Measurements from ENCODE around the gene LCN15.

LCN15 gene

GRCh38 chr9:136748666-136749611, 15.4 kb downstream of the LCN15 start:
- no peak overlapping the region for H3K9ac ChIP-seq (ENCODE audit: low read length in 5 of 5)
- no peak overlapping the region for H3K4me3 ChIP-seq (ENCODE audit: low read depth in 1 of 5, low read length in 5 of 5)
- no peaks in the 10 kb centered on the region for H3K36me3 ChIP-seq (ENCODE audit: control insufficient read depth in 5 of 5, insufficient read depth in 5 of 5, low read length in 5 of 5)
- H3K4me1 ChIP-seq (ENCODE audit: control insufficient read depth in 5 of 5, insufficient read depth in 5 of 5, low read length in 5 of 5) = peaks cover 0 to 35% (median 8%) of the 10 kb centered on the region in 5 donors
- no peak overlapping the region for H3K27ac ChIP-seq (ENCODE audit: low read depth, low read length)
- peaks cover 0 to 17% (median 11%) of the 10 kb centered on the region in 5 donors for H3K9me3 ChIP-seq (ENCODE audit: control insufficient read depth in 5 of 5, low read length in 5 of 5)
- peaks cover 0 to 3% (median 0%) of the 10 kb centered on the region in 5 donors for H3K27me3 ChIP-seq (ENCODE audit: control insufficient read depth in 5 of 5, insufficient read depth in 4 of 5, low read length in 5 of 5)

DNA sequence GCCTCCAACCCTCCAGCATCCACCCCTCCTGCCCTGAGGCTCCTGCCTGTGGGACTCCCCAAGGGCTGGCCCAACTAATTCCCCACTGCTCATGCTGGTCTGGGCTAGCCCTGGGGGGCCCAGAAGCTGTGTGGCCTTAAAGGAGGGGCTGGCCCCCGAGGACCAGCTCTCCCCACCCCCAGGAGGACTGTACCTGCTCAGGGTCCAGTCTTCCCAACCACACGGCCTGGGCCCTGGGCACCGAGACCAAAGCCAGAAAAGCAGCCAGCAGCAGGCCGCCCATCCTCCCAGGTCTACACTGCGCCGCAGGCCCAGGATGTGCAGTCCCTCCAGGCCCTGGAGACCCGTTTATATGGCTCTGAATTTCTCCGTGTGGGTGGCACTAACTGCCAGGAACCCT, 16.1 kb downstream of the LCN15 start, which contains the start of gene LCN6:
Gene LCN6 (minus strand): TSS at position 325 of the 400 bp plus-strand sequence. CDS start 42 bp downstream, at position 283.
- Histone ChIP-seq H3K36me3 (ENCODE audit: control insufficient read depth in 5 of 5, insufficient read depth in 5 of 5, low read length in 5 of 5) (no peaks in the 10 kb centered on the region), H3K4me3 (ENCODE audit: low read depth in 1 of 5, low read length in 5 of 5) (no peak within 1 kb of the TSS), H3K9me3 (ENCODE audit: control insufficient read depth in 5 of 5, low read length in 5 of 5) (peaks cover 0 to 17% (median 11%) of the 10 kb centered on the region in 5 donors), H3K9ac (ENCODE audit: low read length in 5 of 5) (no peak within 1 kb of the TSS), H3K4me1 (ENCODE audit: control insufficient read depth in 5 of 5, insufficient read depth in 5 of 5, low read length in 5 of 5) (peaks cover 0 to 35% (median 8%) of the 10 kb centered on the region in 5 donors), H3K27me3 (ENCODE audit: control insufficient read depth in 5 of 5, insufficient read depth in 4 of 5, low read length in 5 of 5) (peaks cover under 1 to 9% (median 2%) of the 10 kb centered on the region in 5 donors), H3K27ac (ENCODE audit: low read depth, low read length) (no peak within 1 kb of the TSS)

DNA sequence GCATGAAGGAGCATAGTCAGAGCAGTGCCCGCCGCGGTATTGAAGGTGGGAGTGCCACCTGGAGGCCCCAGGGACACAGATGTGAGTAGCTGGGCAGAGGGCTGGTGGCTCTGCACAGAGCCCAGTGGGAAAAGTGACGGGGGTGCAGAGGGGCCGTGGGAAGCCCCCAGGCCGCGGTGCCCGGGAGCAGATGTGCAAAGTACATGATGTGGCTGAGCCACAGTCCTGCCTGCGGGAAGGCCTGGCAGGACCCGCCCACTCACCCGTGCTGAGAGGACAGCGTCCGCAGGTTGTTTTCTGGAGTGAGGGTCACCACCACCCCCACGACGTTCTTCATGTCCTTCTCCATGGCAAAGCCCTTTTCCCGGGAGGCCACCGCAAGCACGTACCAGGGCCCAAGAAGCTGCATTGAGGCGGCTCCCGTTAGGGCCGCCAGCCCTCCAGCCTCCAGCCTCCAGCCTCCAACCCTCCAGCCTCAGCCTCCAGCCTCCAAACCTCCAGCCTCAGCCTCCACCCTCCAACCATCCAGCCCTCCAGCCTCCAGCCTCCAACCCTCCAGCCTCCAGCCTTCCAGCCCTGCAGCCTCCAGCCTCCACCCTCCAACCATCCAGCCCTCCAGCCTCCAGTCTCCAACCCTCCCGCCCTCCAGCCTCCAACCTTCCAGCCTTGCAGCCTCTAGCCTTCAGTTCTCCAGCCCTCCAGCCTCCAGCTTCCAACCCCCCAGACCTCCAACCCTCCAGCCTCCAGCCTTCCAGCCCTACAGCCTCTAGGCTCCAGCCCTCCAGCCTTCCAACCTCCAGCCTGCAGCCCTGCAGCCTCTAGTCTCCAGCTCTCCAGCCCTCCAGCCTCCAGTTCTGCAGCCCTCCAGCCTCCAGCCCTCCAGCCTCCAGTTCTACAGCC, 16.9 kb downstream of the LCN15 start:
- Histone ChIP-seq H3K4me1 (ENCODE audit: control insufficient read depth in 5 of 5, insufficient read depth in 5 of 5, low read length in 5 of 5) (peaks cover 0 to 38% (median 8%) of the 10 kb centered on the region in 5 donors), H3K27me3 (ENCODE audit: control insufficient read depth in 5 of 5, insufficient read depth in 4 of 5, low read length in 5 of 5) (peaks cover 8 to 17% (median 10%) of the 10 kb centered on the region in 5 donors), H3K27ac (ENCODE audit: low read depth, low read length) (no peak overlapping the region), H3K9ac (ENCODE audit: low read length in 5 of 5) (no peak overlapping the region), H3K4me3 (ENCODE audit: low read depth in 1 of 5, low read length in 5 of 5) (no peak overlapping the region), H3K36me3 (ENCODE audit: control insufficient read depth in 5 of 5, insufficient read depth in 5 of 5, low read length in 5 of 5) (no peaks in the 10 kb centered on the region), H3K9me3 (ENCODE audit: control insufficient read depth in 5 of 5, low read length in 5 of 5) (peaks cover 0 to 13% (median 11%) of the 10 kb centered on the region in 5 donors)

- Histone ChIP-seq H3K4me3 (ENCODE audit: low read depth in 1 of 5, low read length in 5 of 5) (no peak overlapping the region), H3K9ac (ENCODE audit: low read length in 5 of 5) (no peak overlapping the region), H3K9me3 (ENCODE audit: control insufficient read depth in 5 of 5, low read length in 5 of 5) (peaks cover 0 to 6% (median 4%) of the 10 kb centered on the region in 5 donors), H3K4me1 (ENCODE audit: control insufficient read depth in 5 of 5, insufficient read depth in 5 of 5, low read length in 5 of 5) (peaks cover 0 to 45% (median 16%) of the 10 kb centered on the region in 5 donors), H3K27ac (ENCODE audit: low read depth, low read length) (no peak overlapping the region), H3K27me3 (ENCODE audit: control insufficient read depth in 5 of 5, insufficient read depth in 4 of 5, low read length in 5 of 5) (peaks cover 16 to 24% (median 17%) of the 10 kb centered on the region in 5 donors), H3K36me3 (ENCODE audit: control insufficient read depth in 5 of 5, insufficient read depth in 5 of 5, low read length in 5 of 5) (no peaks in the 10 kb centered on the region)
These were observed 17.7 kb downstream of the LCN15 start for GRCh38 chr9:136746621-136747020.

DNA sequence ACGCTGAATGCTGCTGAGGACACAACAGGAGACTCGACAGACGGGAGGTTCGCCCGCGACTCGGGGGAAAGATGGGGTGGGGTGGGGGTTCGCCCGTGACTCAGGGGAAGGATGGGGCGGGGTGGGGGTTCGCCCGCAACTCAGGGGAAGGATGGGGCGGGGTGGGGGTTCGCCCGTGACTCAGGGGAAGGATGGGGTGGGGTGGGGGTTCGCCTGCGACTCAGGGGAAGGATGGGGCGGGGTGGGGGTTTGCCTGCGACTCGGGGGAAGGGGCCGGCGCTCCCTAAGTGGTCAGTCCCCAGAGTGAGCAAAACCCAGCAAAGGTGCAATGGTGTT, 18.2 kb downstream of the LCN15 start:
- Histone ChIP-seq H3K27ac (ENCODE audit: low read depth, low read length) (no peak overlapping the region), H3K4me1 (ENCODE audit: control insufficient read depth in 5 of 5, insufficient read depth in 5 of 5, low read length in 5 of 5) (peaks cover 0 to 50% (median 21%) of the 10 kb centered on the region in 5 donors), H3K4me3 (ENCODE audit: low read depth in 1 of 5, low read length in 5 of 5) (peak overlapping the region in 1 of 5 donors; percentile 33), H3K9ac (ENCODE audit: low read length in 5 of 5) (no peak overlapping the region), H3K27me3 (ENCODE audit: control insufficient read depth in 5 of 5, insufficient read depth in 4 of 5, low read length in 5 of 5) (peaks cover 19 to 28% (median 22%) of the 10 kb centered on the region in 5 donors), H3K36me3 (ENCODE audit: control insufficient read depth in 5 of 5, insufficient read depth in 5 of 5, low read length in 5 of 5) (no peaks in the 10 kb centered on the region), H3K9me3 (ENCODE audit: control insufficient read depth in 5 of 5, low read length in 5 of 5) (peaks cover 0 to 1% (median 0%) of the 10 kb centered on the region in 5 donors)

DNA sequence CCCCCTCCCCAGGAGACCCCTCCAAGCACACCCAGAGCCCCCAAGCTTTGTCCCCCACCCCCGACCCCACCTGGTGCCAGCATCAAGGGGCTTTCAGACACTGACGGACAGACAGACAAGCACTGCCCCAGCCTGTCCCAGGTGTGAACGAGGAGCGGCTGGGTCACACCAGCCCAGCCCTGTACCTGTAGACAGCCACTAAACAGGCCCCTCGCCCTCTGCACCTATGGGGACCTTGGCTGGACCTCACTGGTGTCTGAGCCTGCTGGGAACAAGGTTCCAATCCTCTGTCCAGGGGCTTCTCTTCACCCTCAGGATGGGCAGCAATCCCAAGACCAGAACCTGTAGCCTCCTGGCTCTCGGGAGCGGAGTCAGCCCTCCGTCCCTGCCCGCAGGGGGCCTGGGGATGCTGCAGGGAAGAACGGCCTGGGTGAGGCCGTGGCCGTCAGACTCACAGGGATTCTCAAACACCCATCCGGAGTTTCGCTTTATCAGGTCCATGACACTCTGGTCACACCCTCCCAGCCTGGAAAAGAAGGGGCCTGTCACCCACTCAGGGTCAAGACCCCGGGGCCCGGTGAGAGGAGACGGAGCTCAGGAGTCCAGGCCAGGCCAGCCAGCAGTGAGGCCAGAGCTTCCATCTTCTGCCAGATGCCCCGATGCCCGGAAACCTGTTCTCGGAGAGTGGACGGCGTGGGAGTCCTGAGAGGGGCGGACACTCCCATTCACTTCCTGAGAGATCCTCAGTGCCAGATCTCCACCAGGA, 18.7 kb downstream of the LCN15 start:
- Histone ChIP-seq H3K27ac (ENCODE audit: low read depth, low read length) (no peak overlapping the region), H3K27me3 (ENCODE audit: control insufficient read depth in 5 of 5, insufficient read depth in 4 of 5, low read length in 5 of 5) (peaks cover 25 to 34% (median 27%) of the 10 kb centered on the region in 5 donors), H3K9me3 (ENCODE audit: control insufficient read depth in 5 of 5, low read length in 5 of 5) (no peaks in the 10 kb centered on the region), H3K9ac (ENCODE audit: low read length in 5 of 5) (no peak overlapping the region), H3K36me3 (ENCODE audit: control insufficient read depth in 5 of 5, insufficient read depth in 5 of 5, low read length in 5 of 5) (no peaks in the 10 kb centered on the region), H3K4me3 (ENCODE audit: low read depth in 1 of 5, low read length in 5 of 5) (peak overlapping the region in 3 of 5 donors; percentile 16 to 33 (median 22)), H3K4me1 (ENCODE audit: control insufficient read depth in 5 of 5, insufficient read depth in 5 of 5, low read length in 5 of 5) (peaks cover 0 to 54% (median 26%) of the 10 kb centered on the region in 5 donors)

DNA sequence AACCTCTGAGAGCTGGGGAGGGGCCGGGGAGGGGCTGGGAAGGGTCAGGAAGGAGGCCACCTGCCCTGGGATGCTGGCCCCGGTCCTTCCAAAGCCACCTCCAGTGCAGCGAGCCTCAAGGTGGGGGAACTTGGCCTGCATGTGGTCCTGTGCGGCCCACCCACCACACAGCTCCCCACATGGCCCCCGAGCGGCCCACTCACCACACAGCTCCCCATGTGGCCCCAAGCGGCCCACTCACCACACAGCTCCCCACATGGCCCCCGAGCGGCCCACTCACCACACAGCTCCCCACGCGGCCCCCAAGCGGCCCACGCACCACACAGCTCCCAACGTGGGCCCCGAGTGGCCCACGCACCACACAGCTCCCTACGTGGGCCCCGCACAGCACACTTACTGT, 19.5 kb downstream of the LCN15 start:
- Histone ChIP-seq H3K9ac (ENCODE audit: low read length in 5 of 5) (no peak overlapping the region), H3K27ac (ENCODE audit: low read depth, low read length) (no peak overlapping the region), H3K4me3 (ENCODE audit: low read depth in 1 of 5, low read length in 5 of 5) (no peak overlapping the region), H3K9me3 (ENCODE audit: control insufficient read depth in 5 of 5, low read length in 5 of 5) (no peaks in the 10 kb centered on the region), H3K36me3 (ENCODE audit: control insufficient read depth in 5 of 5, insufficient read depth in 5 of 5, low read length in 5 of 5) (no peaks in the 10 kb centered on the region), H3K4me1 (ENCODE audit: control insufficient read depth in 5 of 5, insufficient read depth in 5 of 5, low read length in 5 of 5) (peaks cover 0 to 52% (median 26%) of the 10 kb centered on the region in 5 donors), H3K27me3 (ENCODE audit: control insufficient read depth in 5 of 5, insufficient read depth in 4 of 5, low read length in 5 of 5) (peaks cover 31 to 39% (median 35%) of the 10 kb centered on the region in 5 donors)

DNA sequence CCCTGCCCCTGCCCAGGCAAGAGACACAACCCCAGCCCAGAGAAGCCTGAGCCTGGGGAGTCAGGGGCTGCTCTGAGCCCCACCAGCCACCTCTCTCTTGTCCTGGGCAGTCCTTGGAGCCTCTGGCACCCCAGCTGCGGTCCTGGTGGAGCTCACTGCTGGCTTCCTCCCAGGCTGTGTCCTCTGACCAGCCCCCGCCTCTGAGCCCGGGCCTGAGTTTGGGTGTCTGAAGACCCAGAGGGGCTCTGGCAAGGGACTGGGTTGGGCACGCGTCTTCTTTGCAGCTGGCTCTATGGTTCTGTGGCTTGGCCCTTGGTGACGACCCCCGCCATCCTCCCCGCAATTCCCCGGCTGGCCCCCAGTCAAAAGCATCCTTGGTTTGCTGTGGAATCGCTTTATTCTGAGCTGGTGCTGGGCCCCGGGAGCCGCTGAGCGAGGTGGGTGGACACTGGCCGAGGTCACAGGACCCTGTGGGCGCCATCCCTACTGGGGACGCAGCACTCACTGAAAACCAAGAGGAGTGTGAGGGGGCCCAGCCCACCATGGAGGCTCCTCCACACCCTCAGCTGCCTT, 20.6 kb downstream of the LCN15 start:
- Histone ChIP-seq H3K4me3 (ENCODE audit: low read depth in 1 of 5, low read length in 5 of 5) (no peak overlapping the region), H3K36me3 (ENCODE audit: control insufficient read depth in 5 of 5, insufficient read depth in 5 of 5, low read length in 5 of 5) (no peaks in the 10 kb centered on the region), H3K4me1 (ENCODE audit: control insufficient read depth in 5 of 5, insufficient read depth in 5 of 5, low read length in 5 of 5) (peaks cover 0 to 42% (median 22%) of the 10 kb centered on the region in 5 donors), H3K27ac (ENCODE audit: low read depth, low read length) (no peak overlapping the region), H3K27me3 (ENCODE audit: control insufficient read depth in 5 of 5, insufficient read depth in 4 of 5, low read length in 5 of 5) (peaks cover 34 to 43% (median 38%) of the 10 kb centered on the region in 5 donors), H3K9me3 (ENCODE audit: control insufficient read depth in 5 of 5, low read length in 5 of 5) (no peaks in the 10 kb centered on the region), H3K9ac (ENCODE audit: low read length in 5 of 5) (no peak overlapping the region)

Measured in subcutaneous abdominal adipose tissue (tissue), 5 donors.